RWPE2 (cell line): ENCODE measurements around the gene RIC8B.

Experiments used
- ATAC-seq: fragments of 200-7000 bp; cut with Tn5 transposase; 3 replicates; pipeline ENCODE4 v1.9.1; 2021; ENCODE audit warnings: low read depth
- DNase-seq: peaks from one replicate; pipeline ENCODE4 v3.0.0-alpha.2; 2020; ENCODE audit warnings: low spot score
- H3K27ac ChIP-seq: fragments of 450-650 bp; 2 replicates; pipeline ENCODE4 v1.5.1; 2017; ENCODE audit warnings: mild to moderate bottlenecking; ENCODE audit not compliant: poor library complexity, severe bottlenecking
- H3K27me3 ChIP-seq: fragments of 250-450 bp; sonication (Bioruptor Pico); 2 replicates; pipeline ENCODE4 v1.5.1; 2021; ENCODE audit warnings: mild to moderate bottlenecking, moderate library complexity; ENCODE audit not compliant: insufficient read depth, poor library complexity, severe bottlenecking
- H3K36me3 ChIP-seq: fragments of 250-450 bp; sonication (Bioruptor Pico); 2 replicates; pipeline ENCODE4 v1.5.1; 2020; ENCODE audit warnings: low read depth, mild to moderate bottlenecking, moderate library complexity
- H3K4me1 ChIP-seq: fragments of 250-450 bp; sonication (Bioruptor Pico); 2 replicates; pipeline ENCODE4 v1.5.1; 2021; ENCODE audit warnings: mild to moderate bottlenecking, moderate library complexity; ENCODE audit not compliant: insufficient read depth, poor library complexity, severe bottlenecking
- H3K4me3 ChIP-seq: fragments of 250-450 bp; sonication (Bioruptor Pico); 2 replicates; pipeline ENCODE4 v1.5.1; 2021; ENCODE audit warnings: mild to moderate bottlenecking, moderate library complexity; ENCODE audit not compliant: severe bottlenecking
- H3K9me3 ChIP-seq: fragments of 250-450 bp; sonication (Bioruptor Pico); 2 replicates; pipeline ENCODE4 v1.5.1; 2021; ENCODE audit warnings: mild to moderate bottlenecking, moderate library complexity; ENCODE audit not compliant: severe bottlenecking
- TF ChIP-seq, protein P1 (sequence below): fragments of 450-650 bp; IDR thresholded peaks from one replicate; pipeline ENCODE4 v1.5.1; 2017; ENCODE audit warnings: mild to moderate bottlenecking, moderate library complexity; ENCODE audit not compliant: poor library complexity, severe bottlenecking

RIC8B gene

DNA sequence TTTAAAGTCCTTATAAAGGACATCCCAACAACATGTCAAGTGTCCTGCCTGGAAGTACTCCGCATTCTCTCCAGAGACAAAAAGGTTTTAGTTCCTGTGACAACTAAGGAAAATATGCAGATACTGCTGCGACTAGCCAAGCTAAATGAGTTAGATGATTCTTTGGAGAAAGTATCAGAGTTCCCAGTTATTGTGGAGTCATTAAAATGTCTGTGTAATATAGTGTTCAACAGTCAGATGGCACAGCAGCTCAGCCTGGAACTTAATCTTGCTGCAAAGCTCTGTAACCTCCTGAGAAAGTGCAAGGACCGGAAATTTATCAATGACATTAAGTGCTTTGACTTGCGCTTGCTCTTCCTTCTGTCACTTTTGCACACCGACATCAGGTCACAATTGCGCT is 40.2 kb downstream of the RIC8B start:
- ATAC-seq, result no peak
- no peak for DNase-seq
- Histone ChIP-seq H3K4me1 (no peaks in the 10 kb centered on the region), H3K9me3 (no peaks in the 10 kb centered on the region), H3K27ac (no peak overlapping the region), H3K4me3 (no peak overlapping the region), H3K36me3 (peaks cover 22% of the 10 kb centered on the region), H3K27me3 (no peaks in the 10 kb centered on the region)
- TF ChIP-seq, protein P1, sequence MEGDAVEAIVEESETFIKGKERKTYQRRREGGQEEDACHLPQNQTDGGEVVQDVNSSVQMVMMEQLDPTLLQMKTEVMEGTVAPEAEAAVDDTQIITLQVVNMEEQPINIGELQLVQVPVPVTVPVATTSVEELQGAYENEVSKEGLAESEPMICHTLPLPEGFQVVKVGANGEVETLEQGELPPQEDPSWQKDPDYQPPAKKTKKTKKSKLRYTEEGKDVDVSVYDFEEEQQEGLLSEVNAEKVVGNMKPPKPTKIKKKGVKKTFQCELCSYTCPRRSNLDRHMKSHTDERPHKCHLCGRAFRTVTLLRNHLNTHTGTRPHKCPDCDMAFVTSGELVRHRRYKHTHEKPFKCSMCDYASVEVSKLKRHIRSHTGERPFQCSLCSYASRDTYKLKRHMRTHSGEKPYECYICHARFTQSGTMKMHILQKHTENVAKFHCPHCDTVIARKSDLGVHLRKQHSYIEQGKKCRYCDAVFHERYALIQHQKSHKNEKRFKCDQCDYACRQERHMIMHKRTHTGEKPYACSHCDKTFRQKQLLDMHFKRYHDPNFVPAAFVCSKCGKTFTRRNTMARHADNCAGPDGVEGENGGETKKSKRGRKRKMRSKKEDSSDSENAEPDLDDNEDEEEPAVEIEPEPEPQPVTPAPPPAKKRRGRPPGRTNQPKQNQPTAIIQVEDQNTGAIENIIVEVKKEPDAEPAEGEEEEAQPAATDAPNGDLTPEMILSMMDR, result no peak

DNA sequence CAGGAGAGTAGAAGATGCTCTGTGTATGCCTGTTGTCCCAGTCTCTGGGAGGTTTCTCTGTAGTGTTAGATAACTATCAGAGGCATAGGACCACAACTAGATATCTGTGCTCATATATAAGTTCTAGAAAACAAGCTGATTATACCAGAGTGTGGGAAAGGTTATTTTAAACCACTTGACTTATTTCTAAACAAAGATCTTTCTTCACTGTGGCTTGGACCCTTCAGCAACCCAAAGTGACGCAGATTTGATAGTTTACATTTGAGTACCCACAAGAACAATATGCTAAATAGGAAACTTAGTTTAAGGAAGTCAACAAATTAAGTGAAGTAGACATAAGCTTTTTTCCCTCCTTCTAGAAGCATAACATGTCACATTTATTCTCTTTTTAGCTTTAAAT is 41.3 kb downstream of the RIC8B start:
- no peak overlapping the region for H3K4me3 ChIP-seq
- TF ChIP-seq, protein P1, result no peak
- no peak overlapping the region for H3K27ac ChIP-seq
- no peaks in the 10 kb centered on the region for H3K4me1 ChIP-seq
- ATAC-seq, result no peak
- H3K9me3 ChIP-seq, result no peaks in the 10 kb centered on the region
- no peaks in the 10 kb centered on the region for H3K27me3 ChIP-seq
- no peak for DNase-seq
- peaks cover 22% of the 10 kb centered on the region for H3K36me3 ChIP-seq

DNA sequence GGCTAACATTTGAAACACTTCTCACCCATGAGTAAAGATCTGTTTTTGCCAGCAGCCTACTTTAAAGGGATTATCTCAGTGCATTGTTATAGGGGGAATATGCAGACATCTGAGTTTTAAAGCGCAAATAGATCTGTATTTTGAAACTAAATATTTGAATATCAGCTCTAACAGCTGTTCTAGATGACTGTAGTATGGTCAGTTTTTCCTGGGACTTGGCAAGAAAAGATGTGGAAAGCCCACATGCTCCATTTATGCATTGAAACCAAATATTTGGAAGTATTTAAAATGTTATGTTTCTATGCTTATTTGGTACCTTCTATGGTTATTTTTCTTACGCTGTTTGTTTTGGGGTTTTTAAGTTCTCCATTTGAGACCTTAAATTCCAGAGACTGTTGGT is 41.7 kb downstream of the RIC8B start:
- DNase-seq (no peak), ATAC-seq (no peak)
- Histone ChIP-seq H3K9me3 (no peaks in the 10 kb centered on the region), H3K4me3 (no peak overlapping the region), H3K27me3 (no peaks in the 10 kb centered on the region), H3K4me1 (no peaks in the 10 kb centered on the region), H3K27ac (no peak overlapping the region), H3K36me3 (peaks cover 22% of the 10 kb centered on the region)
- TF ChIP-seq, protein P1, result no peak

DNA sequence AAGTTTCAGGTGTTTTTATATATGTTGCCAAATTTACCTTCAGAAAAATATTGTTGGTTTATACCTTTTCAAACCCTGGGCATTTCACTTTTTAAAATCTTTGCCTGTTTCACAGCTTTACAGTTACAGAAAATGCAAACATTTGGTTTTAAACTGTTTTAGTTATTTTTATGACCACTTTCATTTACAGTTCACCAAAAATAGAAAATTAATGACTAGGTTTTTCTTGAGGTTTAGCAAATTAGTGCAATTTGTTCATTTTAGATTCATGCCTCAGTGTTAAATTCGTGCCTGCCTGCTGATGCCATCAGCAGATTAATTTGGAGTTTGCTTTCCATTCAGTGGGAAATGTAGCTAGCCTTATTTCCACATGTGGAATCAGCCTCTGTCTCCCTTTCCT is 45.5 kb downstream of the RIC8B start:
- Histone ChIP-seq H3K36me3 (peaks cover 16% of the 10 kb centered on the region), H3K27ac (no peak overlapping the region), H3K4me3 (no peak overlapping the region), H3K27me3 (no peaks in the 10 kb centered on the region), H3K4me1 (no peaks in the 10 kb centered on the region), H3K9me3 (no peaks in the 10 kb centered on the region)
- DNase-seq (no peak), ATAC-seq (no peak)
- TF ChIP-seq, protein P1, result no peak

DNA sequence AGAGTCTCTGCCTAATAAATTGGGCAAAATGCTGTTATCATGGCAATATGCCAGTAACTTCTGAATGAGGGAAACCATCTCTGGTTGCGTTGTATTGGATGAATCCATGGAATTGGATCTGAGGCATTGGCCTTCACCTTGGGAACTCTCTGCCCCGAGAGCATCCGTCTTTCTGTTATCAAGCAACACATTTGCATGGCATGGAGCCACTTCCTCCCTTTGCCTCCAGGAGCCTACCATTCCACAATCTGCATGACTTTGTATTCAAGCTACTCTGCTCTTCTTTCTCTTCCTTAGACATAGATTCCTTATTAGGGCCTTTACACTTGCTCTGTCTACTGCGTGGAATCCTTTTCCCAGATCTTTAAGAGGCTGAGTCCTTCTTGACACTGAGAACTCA is 57.2 kb downstream of the RIC8B start:
- no peak overlapping the region for H3K27ac ChIP-seq
- no peaks in the 10 kb centered on the region for H3K9me3 ChIP-seq
- H3K4me3 ChIP-seq, result no peak overlapping the region
- TF ChIP-seq, protein P1, result no peak
- DNase-seq, result no peak
- no peaks in the 10 kb centered on the region for H3K4me1 ChIP-seq
- no peaks in the 10 kb centered on the region for H3K27me3 ChIP-seq
- no peaks in the 10 kb centered on the region for H3K36me3 ChIP-seq
- no peak for ATAC-seq
